Gastrocnemius medialis (tissue), 4 donors: ENCODE measurements around the gene MYO1E.

Source experiments
- POLR2A ChIP-seq, 2 donors: fragments of 450-650 bp; IDR thresholded peaks; one replicate each; pipeline ENCODE4 v1.6.1; 2017; ENCODE audit warnings: antibody characterized with exemption in 2 of 2, mild to moderate bottlenecking in 2 of 2, moderate library complexity in 2 of 2
- TF ChIP-seq, protein P1 (sequence below), 5 experiments: fragments of 450-650 bp in 3 of 5; fragments of 200-600 bp in 2 of 5; sonication (generic) in 2 of 5; IDR thresholded peaks in 4 of 5; conservative IDR thresholded peaks in 1 of 5; 1 replicate in 4 of 5; 2 replicates in 1 of 5; pipeline ENCODE4 v1.5.1; 2016 to 2019; ENCODE audit warnings: antibody characterized with exemption in 5 of 5, mild to moderate bottlenecking in 3 of 5, moderate library complexity in 3 of 5

- TF ChIP-seq, protein P1, sequence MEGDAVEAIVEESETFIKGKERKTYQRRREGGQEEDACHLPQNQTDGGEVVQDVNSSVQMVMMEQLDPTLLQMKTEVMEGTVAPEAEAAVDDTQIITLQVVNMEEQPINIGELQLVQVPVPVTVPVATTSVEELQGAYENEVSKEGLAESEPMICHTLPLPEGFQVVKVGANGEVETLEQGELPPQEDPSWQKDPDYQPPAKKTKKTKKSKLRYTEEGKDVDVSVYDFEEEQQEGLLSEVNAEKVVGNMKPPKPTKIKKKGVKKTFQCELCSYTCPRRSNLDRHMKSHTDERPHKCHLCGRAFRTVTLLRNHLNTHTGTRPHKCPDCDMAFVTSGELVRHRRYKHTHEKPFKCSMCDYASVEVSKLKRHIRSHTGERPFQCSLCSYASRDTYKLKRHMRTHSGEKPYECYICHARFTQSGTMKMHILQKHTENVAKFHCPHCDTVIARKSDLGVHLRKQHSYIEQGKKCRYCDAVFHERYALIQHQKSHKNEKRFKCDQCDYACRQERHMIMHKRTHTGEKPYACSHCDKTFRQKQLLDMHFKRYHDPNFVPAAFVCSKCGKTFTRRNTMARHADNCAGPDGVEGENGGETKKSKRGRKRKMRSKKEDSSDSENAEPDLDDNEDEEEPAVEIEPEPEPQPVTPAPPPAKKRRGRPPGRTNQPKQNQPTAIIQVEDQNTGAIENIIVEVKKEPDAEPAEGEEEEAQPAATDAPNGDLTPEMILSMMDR (IDR thresholded peaks at IDR 0.05 in 4 of 5, conservative IDR thresholded peaks at IDR 0.05 in 1 of 5), result no peak
- no peak for TF ChIP-seq POLR2A (IDR thresholded peaks at IDR 0.05)
These were observed 5.6 kb downstream of the MYO1E start for GRCh38 chr15:59367022-59367451.
